Right renal cortex interstitium (tissue), 3 donors: ENCODE data around the gene SETD1B. TPM values are rescaled to one million over a fixed set of nuclear protein-coding genes. Genes with fewer than 3 reads are reported as not detected.
"Not testable (repeated sequence)": the region's sequence is repeated elsewhere in the genome, so short reads cannot be mapped to it uniquely, and the experiment has no call there.

Source experiments
- DNase-seq, 3 donors: peaks; one replicate each; pipeline ENCODE4 v3.0.0-alpha.2; 2013; ENCODE audit warnings: low read depth in 3 of 3, low spot score in 2 of 3
- polyA plus RNA-seq, 3 donors: library from polyadenylated mRNA; unstranded; fragments of 120-200 nt; gene quantifications; one replicate each; pipeline ENCODE4 v1.2.1, GENCODE V29; 2013; ENCODE audit not compliant: insufficient read length in 3 of 3

The SETD1B gene
- polyA plus RNA-seq, 3 donors: 10.5 to 12.1 (median 12.0) TPM

GRCh38 chr12:121845701-121846100 is 41.9 kb downstream of the SETD1B start:
- no peak for DNase-seq

GRCh38 chr12:121849211-121849610 is 45.4 kb downstream of the SETD1B start:
- no peak for DNase-seq

- DNase-seq: no peak
Observed at GRCh38 chr12:121849665-121850064, 45.9 kb downstream of the SETD1B start.

- DNase-seq: not testable (repeated sequence)
Observed at GRCh38 chr12:121852392-121852791, 48.6 kb downstream of the SETD1B start.

- no peak for DNase-seq
Observed at GRCh38 chr12:121857322-121858246, 53.8 kb downstream of the SETD1B start.

- DNase-seq: no peak
Observed at GRCh38 chr12:121858318-121858661, 54.5 kb downstream of the SETD1B start.

- peak in 2 of 3 donors; percentile 31 to 32 for DNase-seq
Observed at GRCh38 chr12:121858662-121859572, 55.1 kb downstream of the SETD1B start, which contains the start of gene HPD. HPD (minus strand) TSS chr12:121858859; CDS start chr12:121858823, 36 bp downstream.

GRCh38 chr12:121860257-121860656 is 56.4 kb downstream of the SETD1B start:
- DNase-seq: no peak

- DNase-seq: not testable (repeated sequence)
Observed at GRCh38 chr12:121860699-121861098, 56.9 kb downstream of the SETD1B start.

GRCh38 chr12:121861636-121862254 is 57.9 kb downstream of the SETD1B start:
- DNase-seq: peak in 1 of 3 donors; percentile 21

- no peak for DNase-seq
Observed at GRCh38 chr12:121866331-121866730, 62.5 kb downstream of the SETD1B start.

- not testable (repeated sequence) for DNase-seq
Observed at GRCh38 chr12:121869229-121869628, 65.4 kb downstream of the SETD1B start.

GRCh38 chr12:121871467-121871866 is 67.7 kb downstream of the SETD1B start:
- DNase-seq: no peak

GRCh38 chr12:121872546-121873215 is 68.9 kb downstream of the SETD1B start:
- peak in 1 of 3 donors; percentile 62 for DNase-seq

- no peak for DNase-seq
Observed at GRCh38 chr12:121873216-121873569, 69.4 kb downstream of the SETD1B start.

GRCh38 chr12:121874071-121874470 is 70.3 kb downstream of the SETD1B start:
- no peak for DNase-seq

- no peak for DNase-seq
Observed at GRCh38 chr12:121875582-121875981, 71.8 kb downstream of the SETD1B start.

GRCh38 chr12:121876080-121876447 is 72.3 kb downstream of the SETD1B start:
- DNase-seq: not testable (repeated sequence)
